ENCODE measurements around the gene DHDDS.
"Not testable (repeated sequence)": the region's sequence is repeated elsewhere in the genome, so short reads cannot be mapped to it uniquely, and the experiment has no call there.

DNA sequence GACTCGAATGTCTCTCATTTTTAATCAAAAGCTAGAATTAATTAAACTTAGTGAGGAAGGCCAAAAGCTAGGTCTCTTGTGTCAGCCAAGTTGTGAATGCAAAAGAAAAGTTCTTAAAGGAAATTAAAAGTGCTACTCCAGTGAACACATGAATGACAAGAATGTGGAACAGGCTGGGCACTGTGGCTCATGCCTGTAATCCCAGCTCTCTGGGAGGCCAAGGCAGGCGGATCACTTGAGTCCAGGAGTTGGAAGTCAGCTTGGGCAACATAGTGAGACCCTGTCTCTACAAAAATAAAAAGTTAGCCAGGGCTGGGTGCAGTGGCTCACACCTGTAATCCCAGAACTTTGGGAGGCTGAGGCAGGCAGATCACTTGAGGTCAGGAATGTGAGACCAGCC, 78.6 kb downstream of the DHDDS start:
- TF ChIP-seq, protein P1, sequence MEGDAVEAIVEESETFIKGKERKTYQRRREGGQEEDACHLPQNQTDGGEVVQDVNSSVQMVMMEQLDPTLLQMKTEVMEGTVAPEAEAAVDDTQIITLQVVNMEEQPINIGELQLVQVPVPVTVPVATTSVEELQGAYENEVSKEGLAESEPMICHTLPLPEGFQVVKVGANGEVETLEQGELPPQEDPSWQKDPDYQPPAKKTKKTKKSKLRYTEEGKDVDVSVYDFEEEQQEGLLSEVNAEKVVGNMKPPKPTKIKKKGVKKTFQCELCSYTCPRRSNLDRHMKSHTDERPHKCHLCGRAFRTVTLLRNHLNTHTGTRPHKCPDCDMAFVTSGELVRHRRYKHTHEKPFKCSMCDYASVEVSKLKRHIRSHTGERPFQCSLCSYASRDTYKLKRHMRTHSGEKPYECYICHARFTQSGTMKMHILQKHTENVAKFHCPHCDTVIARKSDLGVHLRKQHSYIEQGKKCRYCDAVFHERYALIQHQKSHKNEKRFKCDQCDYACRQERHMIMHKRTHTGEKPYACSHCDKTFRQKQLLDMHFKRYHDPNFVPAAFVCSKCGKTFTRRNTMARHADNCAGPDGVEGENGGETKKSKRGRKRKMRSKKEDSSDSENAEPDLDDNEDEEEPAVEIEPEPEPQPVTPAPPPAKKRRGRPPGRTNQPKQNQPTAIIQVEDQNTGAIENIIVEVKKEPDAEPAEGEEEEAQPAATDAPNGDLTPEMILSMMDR (IDR thresholded peaks at IDR 0.05; ENCODE audit: insufficient read depth, low read depth, low read length), result not testable (repeated sequence)
- TF ChIP-seq EZH2 (IDR thresholded peaks at IDR 0.05; ENCODE audit: insufficient read depth, low read length), result not testable (repeated sequence)

All from astrocyte (in vitro differentiated cells and primary cell).